OCI-LY1 (cell line): Measurements from ENCODE around the gene CIC.

Experiments
- H2AFZ ChIP-seq: fragments of 200-600 bp; sonication (generic), shearing (Covaris generic); 2 replicates; pipeline ENCODE4 v1.6.0; 2014; ENCODE audit warnings: antibody characterized with exemption, mild to moderate bottlenecking, low read length
- H3F3A ChIP-seq: fragments of 200-600 bp; sonication (generic), shearing (Covaris generic); 2 replicates; pipeline ENCODE4 v1.6.0; 2014; ENCODE audit warnings: mild to moderate bottlenecking, antibody characterized with exemption, low read length, moderate library complexity; ENCODE audit not compliant: insufficient read depth
- H3K27ac ChIP-seq: fragments of 200-600 bp; sonication (generic); 2 replicates; pipeline ENCODE4 v1.5.1; 2014; ENCODE audit warnings: low read length, mixed run types, mild to moderate bottlenecking, low read depth; ENCODE audit not compliant: poor library complexity, severe bottlenecking
- H3K27me3 ChIP-seq: fragments of 200-600 bp; sonication (generic); 2 replicates; pipeline ENCODE4 v1.6.0; 2014; ENCODE audit warnings: antibody characterized with exemption, mild to moderate bottlenecking, low read length, moderate library complexity; ENCODE audit not compliant: insufficient read depth
- H3K36me3 ChIP-seq: fragments of 200-600 bp; sonication (generic); 2 replicates; pipeline ENCODE4 v1.6.1; 2014; ENCODE audit warnings: mild to moderate bottlenecking, antibody characterized with exemption, low read length, moderate library complexity, mixed read lengths; ENCODE audit not compliant: insufficient read depth
- H3K4me1 ChIP-seq: fragments of 200-600 bp; sonication (generic); 2 replicates; pipeline ENCODE4 v1.5.1; 2014; ENCODE audit warnings: mild to moderate bottlenecking, low read length, moderate library complexity; ENCODE audit not compliant: insufficient read depth, severe bottlenecking
- H3K4me2 ChIP-seq: fragments of 200-600 bp; sonication (generic), shearing (Covaris generic); 2 replicates; pipeline ENCODE4 v1.6.1; 2014; ENCODE audit warnings: low read length
- H3K4me3 ChIP-seq: fragments of 200-600 bp; sonication (generic); 2 replicates; pipeline ENCODE4 v1.5.1; 2014; ENCODE audit warnings: low read length, low read depth, mild to moderate bottlenecking, mixed read lengths; ENCODE audit not compliant: poor library complexity, severe bottlenecking
- H3K79me2 ChIP-seq: fragments of 200-600 bp; shearing (Covaris generic); 2 replicates; pipeline ENCODE4 v1.6.1; 2016; ENCODE audit warnings: mixed run types, low read length, mixed read lengths; ENCODE audit not compliant: insufficient read depth
- H3K9ac ChIP-seq: fragments of 200-600 bp; sonication (generic), shearing (Covaris generic); 2 replicates; pipeline ENCODE4 v1.6.1; 2014; ENCODE audit warnings: mild to moderate bottlenecking, low read length, mixed read lengths
- H3K9me2 ChIP-seq: fragments of 200-600 bp; sonication (generic), shearing (Covaris generic); 2 replicates; pipeline ENCODE4 v1.6.1; 2014; ENCODE audit warnings: low read depth, mild to moderate bottlenecking, low read length, mixed read lengths
- H3K9me3 ChIP-seq: fragments of 200-600 bp; shearing (Covaris generic); 2 replicates; pipeline ENCODE4 v1.6.1; 2014; ENCODE audit warnings: low read length, mixed read lengths
- H4K20me1 ChIP-seq: fragments of 200-600 bp; sonication (generic), shearing (Covaris generic); 2 replicates; pipeline ENCODE4 v1.6.0; 2016; ENCODE audit warnings: mild to moderate bottlenecking, low read length; ENCODE audit not compliant: insufficient read depth
- EZH2 ChIP-seq: fragments of 200-600 bp; sonication (generic), shearing (Covaris generic); IDR thresholded peaks from 2 replicates; pipeline ENCODE4 v1.8.0; 2017; ENCODE audit warnings: borderline replicate concordance, mixed run types, mild to moderate bottlenecking, antibody characterized with exemption, low read length, moderate library complexity, mixed read lengths
- TF ChIP-seq, protein P1 (sequence below): fragments of 200-600 bp; sonication (generic), shearing (Covaris generic); IDR thresholded peaks from 2 replicates; pipeline ENCODE4 v1.5.1; 2017; ENCODE audit warnings: mild to moderate bottlenecking, antibody characterized with exemption, low read length, moderate library complexity, mixed read lengths

Gene CIC

DNA sequence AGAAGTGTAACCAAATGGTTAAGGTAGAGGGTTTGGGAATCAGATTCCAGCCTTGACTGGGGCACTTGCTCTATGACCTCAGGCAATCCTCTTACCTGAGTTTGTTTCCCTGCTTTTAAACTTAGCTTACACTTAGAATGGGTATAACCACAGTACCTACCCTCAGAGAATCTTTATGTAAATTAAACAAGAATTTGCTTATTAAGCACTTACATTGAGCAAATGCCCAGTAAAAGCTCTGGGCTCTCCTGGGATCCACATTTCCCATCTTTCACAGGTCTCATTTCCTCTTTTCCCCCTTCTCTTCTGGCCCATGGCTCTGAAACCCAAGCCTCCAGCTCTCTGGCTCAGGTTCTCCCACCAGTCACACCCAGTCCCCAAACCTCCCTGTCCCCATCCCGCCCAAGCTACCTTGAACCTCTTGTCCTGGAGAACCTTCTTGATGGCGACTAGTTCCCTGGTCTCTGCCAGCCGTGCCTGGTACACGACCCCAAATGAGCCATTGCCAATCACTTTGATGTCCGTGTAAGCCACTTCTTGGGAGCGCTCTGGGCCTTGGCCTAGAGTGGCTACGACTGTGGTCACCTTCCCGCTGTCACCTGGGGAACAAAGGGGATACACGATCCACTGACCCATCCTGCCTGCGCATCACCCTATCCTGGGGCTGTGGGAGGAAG, 29.4 kb upstream of the CIC start:
- no peak overlapping the region for H3K4me3 ChIP-seq
- no peak overlapping the region for H3K9ac ChIP-seq
- H3K9me2 ChIP-seq: no peaks in the 10 kb centered on the region
- TF ChIP-seq, protein P1, sequence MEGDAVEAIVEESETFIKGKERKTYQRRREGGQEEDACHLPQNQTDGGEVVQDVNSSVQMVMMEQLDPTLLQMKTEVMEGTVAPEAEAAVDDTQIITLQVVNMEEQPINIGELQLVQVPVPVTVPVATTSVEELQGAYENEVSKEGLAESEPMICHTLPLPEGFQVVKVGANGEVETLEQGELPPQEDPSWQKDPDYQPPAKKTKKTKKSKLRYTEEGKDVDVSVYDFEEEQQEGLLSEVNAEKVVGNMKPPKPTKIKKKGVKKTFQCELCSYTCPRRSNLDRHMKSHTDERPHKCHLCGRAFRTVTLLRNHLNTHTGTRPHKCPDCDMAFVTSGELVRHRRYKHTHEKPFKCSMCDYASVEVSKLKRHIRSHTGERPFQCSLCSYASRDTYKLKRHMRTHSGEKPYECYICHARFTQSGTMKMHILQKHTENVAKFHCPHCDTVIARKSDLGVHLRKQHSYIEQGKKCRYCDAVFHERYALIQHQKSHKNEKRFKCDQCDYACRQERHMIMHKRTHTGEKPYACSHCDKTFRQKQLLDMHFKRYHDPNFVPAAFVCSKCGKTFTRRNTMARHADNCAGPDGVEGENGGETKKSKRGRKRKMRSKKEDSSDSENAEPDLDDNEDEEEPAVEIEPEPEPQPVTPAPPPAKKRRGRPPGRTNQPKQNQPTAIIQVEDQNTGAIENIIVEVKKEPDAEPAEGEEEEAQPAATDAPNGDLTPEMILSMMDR: no peak
- H4K20me1 ChIP-seq: no peaks in the 10 kb centered on the region
- H3K79me2 ChIP-seq: peaks cover 9% of the 10 kb centered on the region
- H3K4me1 ChIP-seq: peaks cover 9% of the 10 kb centered on the region
- H3K27me3 ChIP-seq: no peaks in the 10 kb centered on the region
- H3K36me3 ChIP-seq: peaks cover 40% of the 10 kb centered on the region
- H3F3A ChIP-seq: no peaks in the 10 kb centered on the region
- no peak overlapping the region for H3K27ac ChIP-seq
- H3K4me2 ChIP-seq: no peak overlapping the region
- no peak overlapping the region for H2AFZ ChIP-seq
- H3K9me3 ChIP-seq: no peaks in the 10 kb centered on the region

DNA sequence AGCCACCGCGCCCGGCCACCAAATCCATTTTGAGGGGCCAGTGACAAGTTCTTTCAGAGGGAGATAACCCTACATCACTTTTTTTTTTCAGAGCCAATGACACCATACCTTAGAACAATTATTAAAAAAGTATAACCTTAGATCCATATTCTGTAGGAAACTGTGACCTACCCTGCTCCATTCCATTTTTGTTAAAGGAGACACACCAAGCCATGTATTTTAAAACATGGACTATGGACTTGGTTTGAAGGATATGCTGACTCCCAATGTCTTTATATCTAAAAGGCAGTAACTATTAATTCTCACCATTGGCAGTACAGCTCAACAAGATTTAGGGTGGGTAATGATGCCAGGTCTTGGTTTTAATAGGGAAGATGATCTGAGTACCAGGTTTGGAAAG, 27.8 kb upstream of the CIC start:
- Histone ChIP-seq H3F3A (no peaks in the 10 kb centered on the region), H3K4me1 (peaks cover 16% of the 10 kb centered on the region), H3K27ac (no peak overlapping the region), H3K79me2 (peaks cover 9% of the 10 kb centered on the region), H2AFZ (no peak overlapping the region), H3K4me3 (peak overlapping the region; percentile 67), H4K20me1 (no peaks in the 10 kb centered on the region), H3K9ac (peak overlapping the region; percentile 83), H3K4me2 (peak overlapping the region; percentile 93), H3K9me2 (no peaks in the 10 kb centered on the region), H3K9me3 (no peaks in the 10 kb centered on the region), H3K36me3 (peaks cover 24% of the 10 kb centered on the region), H3K27me3 (no peaks in the 10 kb centered on the region)
- TF ChIP-seq, protein P1: no peak
- TF ChIP-seq EZH2: no peak

DNA sequence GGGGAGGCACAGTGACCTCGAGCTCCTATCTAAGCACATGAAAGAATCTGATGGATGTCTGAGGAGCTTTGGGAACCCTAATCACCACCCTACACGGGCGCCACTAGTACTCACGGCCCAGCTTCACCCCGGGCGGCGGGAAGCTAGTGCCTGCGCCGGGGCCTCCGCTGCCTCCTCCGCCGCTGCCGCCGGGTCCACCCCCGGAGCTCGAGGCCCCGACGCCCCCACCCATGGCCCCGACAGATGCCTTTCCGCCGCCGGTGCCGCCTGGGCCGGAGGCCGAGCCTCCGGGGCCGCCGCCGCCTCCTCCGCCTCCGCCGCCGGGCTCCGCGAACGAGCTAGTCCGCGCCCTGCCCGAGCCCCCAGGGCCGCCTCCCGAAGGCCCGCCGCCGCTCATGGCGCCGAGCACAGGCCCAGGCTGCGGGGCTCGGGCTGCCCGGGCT, 27.0 kb upstream of the CIC start:
- Histone ChIP-seq H3K4me3 (peak overlapping the region; percentile 67), H3K27me3 (no peaks in the 10 kb centered on the region), H3K36me3 (peaks cover 16% of the 10 kb centered on the region; the same call in 1 of the 2 replicates), H3F3A (no peaks in the 10 kb centered on the region), H3K9me3 (no peaks in the 10 kb centered on the region), H3K9ac (peak overlapping the region; percentile 83), H3K27ac (peak overlapping the region; percentile 13), H3K4me1 (peaks cover 16% of the 10 kb centered on the region), H2AFZ (no peak overlapping the region), H3K9me2 (no peaks in the 10 kb centered on the region), H3K4me2 (peak overlapping the region; percentile 93), H3K79me2 (peaks cover 9% of the 10 kb centered on the region), H4K20me1 (no peaks in the 10 kb centered on the region)
- TF ChIP-seq, protein P1: no peak
- TF ChIP-seq EZH2: no peak
